ENCODE measurements around the gene GOLPH3. TPM values are rescaled to one million over a fixed set of nuclear protein-coding genes. Genes with fewer than 3 reads are reported as not detected.
"Not testable (repeated sequence)": the region's sequence is repeated elsewhere in the genome, so short reads cannot be mapped to it uniquely, and the experiment has no call there.

The GOLPH3 gene
- total and polyA plus RNA-seq, 8 donors, result 77.0 to 93.8 (median 85.6) TPM

GRCh38 chr5:32123058-32123805 is 50.9 kb downstream of the GOLPH3 start:
- H3K4me3 ChIP-seq, result no peak overlapping the region
- H3K4me1 ChIP-seq, result peaks cover 8 to 17% of the 10 kb centered on the region in 2 donors
- H3K27me3 ChIP-seq, result no peaks in the 10 kb centered on the region
- no peak for DNase-seq
- H3K36me3 ChIP-seq, result peaks cover 4 to 63% of the 10 kb centered on the region in 2 donors
- TF ChIP-seq CTCF (IDR thresholded peaks at IDR 0.05), result no peak
- H3K9me3 ChIP-seq, result no peaks in the 10 kb centered on the region
- ATAC-seq, result peak; percentile 27
- H3K27ac ChIP-seq, result no peak overlapping the region
- intact Hi-C loops (cut with DNase I), result no loop called here

GRCh38 chr5:32118922-32119321 is 55.2 kb downstream of the GOLPH3 start:
- intact Hi-C loops (cut with DNase I), result not testable (repeated sequence)

GRCh38 chr5:32116574-32117313 is 57.4 kb downstream of the GOLPH3 start:
- Histone ChIP-seq H3K27ac (no peak overlapping the region), H3K27me3 (no peaks in the 10 kb centered on the region), H3K4me1 (peaks cover 0 to 6% of the 10 kb centered on the region in 2 donors), H3K4me3 (no peak overlapping the region), H3K36me3 (peaks cover 4 to 82% of the 10 kb centered on the region in 2 donors), H3K9me3 (no peaks in the 10 kb centered on the region)
- intact Hi-C loops (cut with DNase I), result no loop called here
- no peak for TF ChIP-seq CTCF (IDR thresholded peaks at IDR 0.05)
- DNase-seq (no peak), ATAC-seq (no peak)

More at GRCh38 chr5:32118922-32119321, 55.2 kb downstream of the GOLPH3 start:
- H3K36me3 ChIP-seq, result peaks cover 4 to 68% of the 10 kb centered on the region in 2 donors
- not testable (repeated sequence) for H3K27me3 ChIP-seq, H3K4me3 ChIP-seq, H3K27ac ChIP-seq, H3K9me3 ChIP-seq, DNase-seq, ATAC-seq
- peaks cover 3 to 13% of the 10 kb centered on the region in 2 donors for H3K4me1 ChIP-seq

GRCh38 chr5:32115985-32116384 is 58.1 kb downstream of the GOLPH3 start:
- Histone ChIP-seq H3K27me3 (no peaks in the 10 kb centered on the region), H3K9me3 (no peaks in the 10 kb centered on the region), H3K4me1 (peaks cover 0 to 6% of the 10 kb centered on the region in 2 donors), H3K36me3 (peaks cover 4 to 82% of the 10 kb centered on the region in 2 donors), H3K27ac (no peak overlapping the region), H3K4me3 (no peak overlapping the region)
- intact Hi-C loops (cut with DNase I), result no loop called here
- DNase-seq, result no peak
- ATAC-seq, result peak; percentile 23
- no peak for TF ChIP-seq CTCF (IDR thresholded peaks at IDR 0.05)

GRCh38 chr5:32110111-32110696 is 63.9 kb downstream of the GOLPH3 start:
- no peak for ATAC-seq
- Histone ChIP-seq H3K27ac (no peak overlapping the region), H3K36me3 (peaks cover 0 to 93% of the 10 kb centered on the region in 2 donors)

More at GRCh38 chr5:32110111-32110696, 63.9 kb downstream of the GOLPH3 start:
- no peaks in the 10 kb centered on the region for H3K4me1 ChIP-seq
- H3K27me3 ChIP-seq, result no peaks in the 10 kb centered on the region
- no peak overlapping the region for H3K4me3 ChIP-seq
- TF ChIP-seq CTCF (IDR thresholded peaks at IDR 0.05), result no peak
- intact Hi-C loops (cut with DNase I), result no loop called here
- DNase-seq, result no peak
- no peaks in the 10 kb centered on the region for H3K9me3 ChIP-seq
